C4-2B (cell line): ENCODE data around the gene SNTG2.

Experiments
- CTCF ChIP-seq: fragments of 450-650 bp; conservative IDR thresholded peaks from 2 replicates; pipeline ENCODE4 v1.5.1; 2017; ENCODE audit warnings: mild to moderate bottlenecking
- ZFX ChIP-seq: fragments of 450-650 bp; IDR thresholded peaks from 2 replicates; pipeline ENCODE4 v1.6.1; 2017

DNA sequence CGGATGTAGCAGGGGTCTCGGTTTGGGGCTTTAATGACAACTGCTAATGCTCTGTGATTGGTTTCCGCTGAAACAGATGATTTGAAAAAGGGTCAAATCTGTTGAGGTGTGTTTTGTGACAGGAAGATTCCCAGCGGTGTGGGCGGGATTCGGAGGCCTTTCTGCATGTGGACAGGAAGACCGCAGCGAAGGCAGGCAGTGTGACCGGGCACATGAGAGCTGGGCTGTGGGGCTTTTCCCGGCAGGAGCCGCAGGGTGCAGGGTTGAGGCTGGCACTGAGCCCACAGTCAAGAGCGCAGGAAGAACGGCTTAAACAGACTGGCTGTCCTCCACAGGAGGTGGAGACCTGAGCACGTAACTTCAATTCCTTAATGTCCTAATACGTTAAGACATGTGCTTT lies 282.6 kb downstream of the SNTG2 start:
- no peak for TF ChIP-seq CTCF
- TF ChIP-seq ZFX: no peak
